Lung (tissue), 12 donors: ENCODE results near the gene RNASE2. TPM values are rescaled to one million over a fixed set of nuclear protein-coding genes. Genes with fewer than 3 reads are reported as not detected.

Experiments used
- ATAC-seq: fragments of 200-7000 bp; cut with Tn5 transposase; one replicate; pipeline ENCODE4 v1.9.1; 2020; ENCODE audit warnings: moderate number of reproducible peaks; ENCODE audit not compliant: insufficient read depth, low FRiP score
- DNase-seq, 3 donors: peaks; one replicate each; pipeline ENCODE4 v3.0.0-alpha.2; 2013 to 2017
- H3K27ac ChIP-seq, 2 donors: one replicate each; pipeline ENCODE4 v1.5.1; 2013; ENCODE audit warnings: mild to moderate bottlenecking in 2 of 2, moderate library complexity in 2 of 2, control low read depth in 1 of 2, inconsistent platforms in 1 of 2, low read depth in 1 of 2, low read length in 1 of 2
- H3K27me3 ChIP-seq, 3 donors: one replicate each; pipeline ENCODE4 v1.5.1; 2013; ENCODE audit warnings: low read length in 2 of 3; ENCODE audit not compliant: control insufficient read depth in 3 of 3, insufficient read depth in 3 of 3
- H3K36me3 ChIP-seq, 4 donors: one replicate each; pipeline ENCODE4 v1.5.1; 2013; ENCODE audit warnings: low read length in 4 of 4, mild to moderate bottlenecking in 1 of 4, moderate library complexity in 1 of 4; ENCODE audit not compliant: control insufficient read depth in 4 of 4, insufficient read depth in 4 of 4
- H3K4me1 ChIP-seq, 5 donors: one replicate each; pipeline ENCODE4 v1.5.1; 2013; ENCODE audit warnings: low read length in 5 of 5, mild to moderate bottlenecking in 2 of 5, moderate library complexity in 1 of 5; ENCODE audit not compliant: control insufficient read depth in 5 of 5, insufficient read depth in 5 of 5
- H3K4me3 ChIP-seq: one replicate; pipeline ENCODE4 v1.5.1; 2013; ENCODE audit warnings: mild to moderate bottlenecking, control low read depth, moderate library complexity
- H3K9ac ChIP-seq, 2 donors: one replicate each; pipeline ENCODE4 v1.5.1; 2013; ENCODE audit warnings: low read length in 2 of 2, control low read depth in 1 of 2; ENCODE audit not compliant: insufficient read depth in 1 of 2
- H3K9me3 ChIP-seq, 4 donors: one replicate each; pipeline ENCODE4 v1.5.1; 2013; ENCODE audit warnings: low read length in 3 of 4, mild to moderate bottlenecking in 1 of 4, moderate library complexity in 1 of 4; ENCODE audit not compliant: control insufficient read depth in 4 of 4, insufficient read depth in 3 of 4
- WGBS, 2 donors: extraction: QIAGEN DNeasy Blood & Tissue Kit; methylation state at CpG; one replicate each; pipeline ENCODE4 v1.1.7; 2013; 5-methylcytosine and 5-hydroxymethylcytosine counted together
- polyA plus RNA-seq, 2 donors: library from polyadenylated mRNA; stranded (reverse); fragments of 200-250 nt; gene quantifications; one replicate each; pipeline ENCODE4 v1.2.1, GENCODE V29; 2013
- total RNA-seq, 2 donors: library from RNA; depleted of rRNA in 1 of 2; stranded (reverse); fragments of >200 nt in 1 of 2; gene quantifications; one replicate each; pipeline ENCODE4 v1.2.1, GENCODE V29; 2014 to 2021
- TF ChIP-seq, protein P1 (sequence below): IDR thresholded peaks from 2 replicates; pipeline ENCODE4 v1.5.1; 2012; ENCODE audit warnings: mild to moderate bottlenecking; ENCODE audit errors: control extremely low read depth, extremely low read depth
- donor health status: control.
- donor health status: control.
- donor health status: Bipolar disorder and iron deficiency.
- donor health status: healthy.
- donor health status: DM: yes; HTN: yes; CAD: no.

The RNASE2 gene
- total and polyA plus RNA-seq, 4 donors: 2.4 to 65.0 (median 8.3) TPM

DNA sequence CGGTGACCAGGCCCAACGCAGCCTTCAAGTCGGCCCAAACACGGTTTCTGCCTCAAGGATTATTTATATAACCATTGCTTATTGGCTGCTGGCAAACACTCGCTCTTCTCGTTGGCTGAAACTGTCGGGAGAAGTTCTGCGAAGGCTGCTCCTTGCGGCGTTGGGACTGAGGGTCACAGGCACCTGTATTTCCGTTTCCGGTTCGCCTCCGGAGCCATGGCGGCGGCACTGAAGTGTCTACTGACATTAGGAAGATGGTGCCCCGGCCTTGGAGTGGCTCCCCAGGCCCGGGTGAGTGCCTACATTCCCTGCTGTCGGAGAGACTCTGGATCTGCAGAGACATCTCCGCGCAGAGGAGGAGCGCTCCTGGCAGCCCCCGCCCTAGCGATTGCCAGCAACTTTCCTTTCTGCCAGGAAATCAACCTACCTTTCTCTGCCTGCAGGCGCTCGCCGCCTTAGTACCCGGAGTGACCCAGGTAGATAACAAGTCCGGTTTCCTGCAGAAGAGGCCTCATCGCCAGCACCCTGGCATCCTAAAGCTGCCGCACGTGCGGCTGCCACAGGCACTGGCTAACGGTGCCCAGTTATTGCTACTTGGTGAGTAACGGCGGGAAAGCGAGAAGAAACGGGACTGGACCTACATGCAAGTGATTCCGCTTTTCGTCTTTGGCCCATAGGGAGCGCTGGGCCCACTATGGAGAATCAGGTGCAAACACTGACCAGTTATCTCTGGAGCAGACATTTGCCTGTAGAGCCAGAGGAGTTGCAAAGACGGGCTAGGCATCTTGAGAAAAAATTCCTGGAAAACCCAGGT, 34.7 kb downstream of the RNASE2 start, which contains the start of gene METTL17:
Gene METTL17, plus strand, starts transcription at position 194 of the 814 bp plus-strand sequence. Its CDS starts 23 bp downstream, at position 217.
- H3K4me1 ChIP-seq: peaks cover 0 to 15% (median 7%) of the 10 kb centered on the region in 5 donors
- peak; percentile 96 to 98 (median 98) for DNase-seq
- TF ChIP-seq, protein P1, sequence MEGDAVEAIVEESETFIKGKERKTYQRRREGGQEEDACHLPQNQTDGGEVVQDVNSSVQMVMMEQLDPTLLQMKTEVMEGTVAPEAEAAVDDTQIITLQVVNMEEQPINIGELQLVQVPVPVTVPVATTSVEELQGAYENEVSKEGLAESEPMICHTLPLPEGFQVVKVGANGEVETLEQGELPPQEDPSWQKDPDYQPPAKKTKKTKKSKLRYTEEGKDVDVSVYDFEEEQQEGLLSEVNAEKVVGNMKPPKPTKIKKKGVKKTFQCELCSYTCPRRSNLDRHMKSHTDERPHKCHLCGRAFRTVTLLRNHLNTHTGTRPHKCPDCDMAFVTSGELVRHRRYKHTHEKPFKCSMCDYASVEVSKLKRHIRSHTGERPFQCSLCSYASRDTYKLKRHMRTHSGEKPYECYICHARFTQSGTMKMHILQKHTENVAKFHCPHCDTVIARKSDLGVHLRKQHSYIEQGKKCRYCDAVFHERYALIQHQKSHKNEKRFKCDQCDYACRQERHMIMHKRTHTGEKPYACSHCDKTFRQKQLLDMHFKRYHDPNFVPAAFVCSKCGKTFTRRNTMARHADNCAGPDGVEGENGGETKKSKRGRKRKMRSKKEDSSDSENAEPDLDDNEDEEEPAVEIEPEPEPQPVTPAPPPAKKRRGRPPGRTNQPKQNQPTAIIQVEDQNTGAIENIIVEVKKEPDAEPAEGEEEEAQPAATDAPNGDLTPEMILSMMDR: no peak
- H3K27me3 ChIP-seq: no peaks in the 10 kb centered on the region
- H3K9ac ChIP-seq: peak within 1 kb of the TSS; percentile 80 to 83
- H3K36me3 ChIP-seq: peaks cover 9 to 29% (median 19%) of the 10 kb centered on the region in 4 donors
- peak within 1 kb of the TSS; percentile 61 for H3K4me3 ChIP-seq
- 0 to 1% methylated on average over 42 of the region's 42 CpGs for WGBS, 2 donors
- no peaks in the 10 kb centered on the region for H3K9me3 ChIP-seq
- H3K27ac ChIP-seq: peak within 1 kb of the TSS; percentile 74 to 91
- peak; percentile 93 for ATAC-seq

DNA sequence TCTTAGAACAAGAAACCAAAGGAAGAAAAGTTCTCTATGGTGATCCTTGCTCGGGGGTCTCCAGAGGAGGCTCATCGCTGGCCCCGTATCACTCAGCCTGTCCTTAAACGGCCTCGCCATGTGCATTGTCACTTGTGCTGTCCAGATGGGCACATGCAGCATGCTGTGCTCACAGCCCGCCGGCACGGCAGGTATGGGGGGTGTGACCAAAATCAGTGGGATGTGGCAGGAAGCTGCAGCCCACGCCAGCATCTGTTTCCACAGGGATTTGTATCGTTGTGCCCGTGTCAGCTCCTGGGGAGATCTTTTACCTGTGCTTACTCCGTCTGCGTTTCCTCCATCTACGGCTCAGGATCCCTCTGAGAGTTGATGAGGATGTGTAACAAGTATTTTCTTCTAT, 41.2 kb downstream of the RNASE2 start:
- Histone ChIP-seq H3K9me3 (no peaks in the 10 kb centered on the region), H3K9ac (no peak overlapping the region), H3K4me3 (no peak overlapping the region), H3K36me3 (peaks cover 30 to 38% (median 36%) of the 10 kb centered on the region in 4 donors), H3K4me1 (peaks cover 0 to 2% (median 0%) of the 10 kb centered on the region in 5 donors), H3K27me3 (no peaks in the 10 kb centered on the region), H3K27ac (no peak overlapping the region)
- TF ChIP-seq, protein P1: no peak
- no peak for DNase-seq
- no peak for ATAC-seq
- WGBS, 2 donors: 89 to 92% methylated on average over 14 of the region's 14 CpGs

DNA sequence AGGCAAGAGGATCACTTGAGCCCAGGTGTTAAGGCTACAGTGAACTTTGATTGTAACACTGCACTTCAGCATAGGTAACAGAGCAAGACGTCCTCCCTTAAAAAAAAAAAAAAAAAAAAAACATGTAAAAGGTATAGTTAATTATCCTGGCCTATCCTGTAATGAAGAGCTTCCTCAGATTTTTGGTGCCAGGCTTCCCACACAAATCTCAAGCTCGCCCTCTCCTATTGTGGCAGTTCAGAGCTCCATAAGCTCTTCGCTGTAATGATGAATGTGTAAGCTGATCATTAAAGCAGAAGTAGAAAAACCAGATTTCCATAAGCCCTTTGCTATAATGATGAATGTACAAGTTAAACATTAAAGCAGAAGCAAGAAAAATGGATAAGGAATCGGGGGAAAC, 41.8 kb downstream of the RNASE2 start:
- WGBS, 2 donors: 55 to 78% methylated on average over 4 of the region's 4 CpGs
- no peaks in the 10 kb centered on the region for H3K27me3 ChIP-seq
- H3K27ac ChIP-seq: no peak overlapping the region
- peaks cover 27 to 38% (median 33%) of the 10 kb centered on the region in 4 donors for H3K36me3 ChIP-seq
- DNase-seq: peak in 1 of 3 donors; percentile 46
- H3K4me1 ChIP-seq: peaks cover 0 to 2% (median 0%) of the 10 kb centered on the region in 5 donors
- TF ChIP-seq, protein P1: no peak
- no peak overlapping the region for H3K9ac ChIP-seq
- H3K4me3 ChIP-seq: no peak overlapping the region
- no peaks in the 10 kb centered on the region for H3K9me3 ChIP-seq
- ATAC-seq: no peak
